PFSK-1 (cell line): ENCODE data around the gene CPA2.

ENCODE experiments used
- FOXP2 ChIP-seq: optimal IDR thresholded peaks from 2 replicates; pipeline ENCODE3; 2011; ENCODE audit warnings: borderline replicate concordance, control low read depth, inconsistent platforms; ENCODE audit not compliant: insufficient read depth; ENCODE audit errors: extremely low read length, extremely low read depth
- POLR2AphosphoS5 ChIP-seq: IDR thresholded peaks from 2 replicates; pipeline ENCODE4 v1.6.1; 2012; ENCODE audit warnings: low read depth, mild to moderate bottlenecking, control low read depth, low read length, moderate library complexity
- SIN3A ChIP-seq: IDR thresholded peaks from 2 replicates; pipeline ENCODE4 v1.6.1; 2012; ENCODE audit warnings: mild to moderate bottlenecking, low read length, moderate library complexity, borderline replicate concordance; ENCODE audit not compliant: insufficient read depth
- TAF1 ChIP-seq: IDR thresholded peaks from 2 replicates; pipeline ENCODE4 v1.6.1; 2012; ENCODE audit warnings: low read length, control low read depth, borderline replicate concordance; ENCODE audit not compliant: insufficient read depth
- TF ChIP-seq, protein P1 (sequence below), 2 experiments: IDR thresholded peaks; 2 replicates each; pipeline versions ENCODE4 v1.6.1 to v1.8.0; 2011 to 2012; ENCODE audit warnings: low read depth in 2 of 2, low read length in 2 of 2, control low read depth in 1 of 2, inconsistent platforms in 1 of 2, mild to moderate bottlenecking in 1 of 2, moderate library complexity in 1 of 2; ENCODE audit not compliant: insufficient read depth in 1 of 2

The CPA2 gene

DNA sequence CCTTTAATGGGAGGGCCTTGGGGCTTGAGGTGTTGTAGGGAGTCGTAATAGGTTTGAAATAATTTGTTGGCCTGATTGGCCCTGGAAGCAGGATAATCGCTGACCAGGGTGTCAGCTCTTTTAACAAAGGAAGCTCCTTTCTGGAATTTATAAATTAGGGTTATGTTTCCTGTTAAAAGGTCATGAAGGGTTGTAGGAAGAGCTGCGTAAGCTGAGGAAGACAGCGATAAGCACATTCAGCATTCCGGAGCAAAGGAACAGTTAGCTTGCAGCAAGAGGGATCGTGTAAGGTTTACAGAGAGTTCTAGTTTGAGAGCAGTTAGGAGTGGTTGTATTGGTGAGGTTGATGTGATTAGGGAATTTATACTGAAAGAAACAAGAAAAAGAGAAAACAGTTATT, 47.6 kb downstream of the CPA2 start:
- TF ChIP-seq, protein P1, sequence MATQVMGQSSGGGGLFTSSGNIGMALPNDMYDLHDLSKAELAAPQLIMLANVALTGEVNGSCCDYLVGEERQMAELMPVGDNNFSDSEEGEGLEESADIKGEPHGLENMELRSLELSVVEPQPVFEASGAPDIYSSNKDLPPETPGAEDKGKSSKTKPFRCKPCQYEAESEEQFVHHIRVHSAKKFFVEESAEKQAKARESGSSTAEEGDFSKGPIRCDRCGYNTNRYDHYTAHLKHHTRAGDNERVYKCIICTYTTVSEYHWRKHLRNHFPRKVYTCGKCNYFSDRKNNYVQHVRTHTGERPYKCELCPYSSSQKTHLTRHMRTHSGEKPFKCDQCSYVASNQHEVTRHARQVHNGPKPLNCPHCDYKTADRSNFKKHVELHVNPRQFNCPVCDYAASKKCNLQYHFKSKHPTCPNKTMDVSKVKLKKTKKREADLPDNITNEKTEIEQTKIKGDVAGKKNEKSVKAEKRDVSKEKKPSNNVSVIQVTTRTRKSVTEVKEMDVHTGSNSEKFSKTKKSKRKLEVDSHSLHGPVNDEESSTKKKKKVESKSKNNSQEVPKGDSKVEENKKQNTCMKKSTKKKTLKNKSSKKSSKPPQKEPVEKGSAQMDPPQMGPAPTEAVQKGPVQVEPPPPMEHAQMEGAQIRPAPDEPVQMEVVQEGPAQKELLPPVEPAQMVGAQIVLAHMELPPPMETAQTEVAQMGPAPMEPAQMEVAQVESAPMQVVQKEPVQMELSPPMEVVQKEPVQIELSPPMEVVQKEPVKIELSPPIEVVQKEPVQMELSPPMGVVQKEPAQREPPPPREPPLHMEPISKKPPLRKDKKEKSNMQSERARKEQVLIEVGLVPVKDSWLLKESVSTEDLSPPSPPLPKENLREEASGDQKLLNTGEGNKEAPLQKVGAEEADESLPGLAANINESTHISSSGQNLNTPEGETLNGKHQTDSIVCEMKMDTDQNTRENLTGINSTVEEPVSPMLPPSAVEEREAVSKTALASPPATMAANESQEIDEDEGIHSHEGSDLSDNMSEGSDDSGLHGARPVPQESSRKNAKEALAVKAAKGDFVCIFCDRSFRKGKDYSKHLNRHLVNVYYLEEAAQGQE (IDR thresholded peaks at IDR 0.05; ENCODE audit: insufficient read depth in 1 of 2, low read depth in 2 of 2, low read length in 2 of 2), result no peak; a peak in 1 of 4 replicates
- no peak for TF ChIP-seq POLR2AphosphoS5
- TF ChIP-seq SIN3A, result no peak
- no peak for TF ChIP-seq FOXP2
- TF ChIP-seq TAF1, result no peak

DNA sequence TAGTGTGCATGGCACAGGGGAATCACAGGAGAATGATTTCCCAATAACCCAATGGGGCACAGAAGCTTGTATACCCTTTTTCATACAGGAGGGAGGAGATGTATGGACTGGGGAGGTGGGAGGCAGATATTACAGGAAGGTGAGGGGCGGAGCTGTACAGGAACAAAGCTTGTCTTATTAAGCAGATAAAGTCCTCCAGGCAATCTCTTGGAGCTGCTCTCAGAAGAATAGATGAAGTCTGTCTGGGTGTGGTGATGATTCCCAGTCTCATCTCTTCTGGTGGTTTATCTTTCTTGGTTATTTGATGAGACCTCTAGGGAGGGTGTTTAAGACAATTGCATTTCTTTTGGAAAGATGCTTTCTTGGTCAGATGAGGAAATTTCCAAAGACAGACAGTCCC, 52.9 kb downstream of the CPA2 start:
- TF ChIP-seq POLR2AphosphoS5 (no peak), FOXP2 (no peak), TAF1 (no peak), SIN3A (no peak)
- TF ChIP-seq, protein P1 (IDR thresholded peaks at IDR 0.05; ENCODE audit: insufficient read depth in 1 of 2, low read depth in 2 of 2, low read length in 2 of 2), result no peak

DNA sequence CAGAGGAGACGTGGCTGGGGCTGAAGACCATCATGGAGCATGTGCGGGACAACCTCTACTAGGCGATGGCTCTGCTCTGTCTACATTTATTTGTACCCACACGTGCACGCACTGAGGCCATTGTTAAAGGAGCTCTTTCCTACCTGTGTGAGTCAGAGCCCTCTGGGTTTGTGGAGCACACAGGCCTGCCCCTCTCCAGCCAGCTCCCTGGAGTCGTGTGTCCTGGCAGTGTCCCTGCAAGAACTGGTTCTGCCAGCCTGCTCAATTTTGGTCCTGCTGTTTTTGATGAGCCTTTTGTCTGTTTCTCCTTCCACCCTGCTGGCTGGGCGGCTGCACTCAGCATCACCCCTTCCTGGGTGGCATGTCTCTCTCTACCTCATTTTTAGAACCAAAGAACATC, 56.0 kb downstream of the CPA2 start:
- no peak for TF ChIP-seq FOXP2
- TF ChIP-seq, protein P1 (IDR thresholded peaks at IDR 0.05; ENCODE audit: insufficient read depth in 1 of 2, low read depth in 2 of 2, low read length in 2 of 2), result no peak
- TF ChIP-seq SIN3A, result no peak
- no peak for TF ChIP-seq TAF1
- TF ChIP-seq POLR2AphosphoS5, result no peak

- TF ChIP-seq FOXP2 (no peak), TAF1 (no peak), SIN3A (no peak), POLR2AphosphoS5 (no peak)
- TF ChIP-seq, protein P1 (IDR thresholded peaks at IDR 0.05; ENCODE audit: insufficient read depth in 1 of 2, low read depth in 2 of 2, low read length in 2 of 2), result no peak
These were observed 57.8 kb downstream of the CPA2 start for GRCh38 chr7:130324306-130324943.

- TF ChIP-seq TAF1 (no peak), POLR2AphosphoS5 (no peak), SIN3A (no peak), FOXP2 (no peak)
- TF ChIP-seq, protein P1 (IDR thresholded peaks at IDR 0.05; ENCODE audit: insufficient read depth in 1 of 2, low read depth in 2 of 2, low read length in 2 of 2), result no peak
These were observed 63.0 kb downstream of the CPA2 start for GRCh38 chr7:130329681-130330080.
